GM19463 (cell line): Measurements from ENCODE around the gene B2M.

Experiments
- ATAC-seq: cut with Tn5 transposase; IDR thresholded peaks from one replicate; pipeline ENCODE4 v1.9.1; 2021; ENCODE audit warnings: mild to moderate bottlenecking, moderate library complexity; ENCODE audit not compliant: unreplicated experiment

Gene B2M

GRCh38 chr15:44765036-44765435 is 53.7 kb downstream of the B2M start:
- no peak for ATAC-seq
